NCI-H2196 treated with DMSO at 0.1 percent for 48 hours (cell line): ENCODE data around the gene UBN1.
"Not testable (repeated sequence)": the region's sequence is repeated elsewhere in the genome, so short reads cannot be mapped to it uniquely, and the experiment has no call there.

Source experiments
- DNase-seq: peaks from one replicate; lab custom pipeline; 2025; ENCODE audit not compliant: unreplicated experiment; lab: John Stamatoyannopoulos, UW

UBN1 gene

GRCh38 chr16:4927661-4928060 lies 80.4 kb downstream of the UBN1 start:
- DNase-seq, result no peak

GRCh38 chr16:4928227-4928626 lies 80.9 kb downstream of the UBN1 start:
- DNase-seq, result no peak

GRCh38 chr16:4929619-4930018 lies 82.3 kb downstream of the UBN1 start:
- DNase-seq, result not testable (repeated sequence)

GRCh38 chr16:4931381-4931780 lies 84.1 kb downstream of the UBN1 start:
- no peak for DNase-seq
